ENCODE data around the gene DEFB127. TPM values are rescaled to one million over a fixed set of nuclear protein-coding genes. Genes with fewer than 3 reads are reported as not detected.
"Not testable (repeated sequence)": the region's sequence is repeated elsewhere in the genome, so short reads cannot be mapped to it uniquely, and the experiment has no call there.

Gene DEFB127, protein sequence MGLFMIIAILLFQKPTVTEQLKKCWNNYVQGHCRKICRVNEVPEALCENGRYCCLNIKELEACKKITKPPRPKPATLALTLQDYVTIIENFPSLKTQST
- not detected for polyA plus RNA-seq (ENCODE audit: low read depth in 6 of 6)

DNA sequence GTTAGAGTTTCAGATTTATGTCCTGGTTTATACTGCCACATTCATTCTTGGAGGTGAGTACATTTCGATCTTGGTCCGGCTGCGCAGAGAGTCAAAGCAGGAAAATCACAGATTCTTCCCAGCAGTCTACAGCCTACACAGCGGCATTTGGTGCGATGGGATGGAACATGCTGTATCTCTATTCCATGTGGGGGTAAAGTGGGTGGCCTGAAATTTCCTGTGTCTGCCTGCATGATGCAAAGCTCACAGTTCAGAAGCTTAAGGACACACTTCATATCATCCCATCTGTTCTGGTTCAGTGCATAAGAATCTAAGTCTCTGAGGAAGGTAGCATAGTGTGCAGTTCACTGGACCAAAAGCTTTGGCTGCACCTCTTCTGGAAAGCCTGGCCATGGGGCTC, at the start of gene DEFB127:
DEFB127 (plus strand) TSS at position 301 of the 400 bp plus-strand sequence; CDS start at position 392, 91 bp downstream.
- no peaks in the 10 kb centered on the region for H3K36me3 Mint-ChIP-seq
- H3K9me3 Mint-ChIP-seq, result peaks cover 0 to 3% (median 0%) of the 10 kb centered on the region in 7 donors
- peaks cover 32 to 39% (median 35%) of the 10 kb centered on the region in 3 donors for H3K27me3 Mint-ChIP-seq
- DNase-seq, result no peak
- no peak within 1 kb of the TSS for H3K27ac Mint-ChIP-seq
- no peak within 1 kb of the TSS for H3K4me3 Mint-ChIP-seq
- no peak for ATAC-seq (ENCODE audit: low read depth in 2 of 2)
- no peaks in the 10 kb centered on the region for H3K4me1 Mint-ChIP-seq

DNA sequence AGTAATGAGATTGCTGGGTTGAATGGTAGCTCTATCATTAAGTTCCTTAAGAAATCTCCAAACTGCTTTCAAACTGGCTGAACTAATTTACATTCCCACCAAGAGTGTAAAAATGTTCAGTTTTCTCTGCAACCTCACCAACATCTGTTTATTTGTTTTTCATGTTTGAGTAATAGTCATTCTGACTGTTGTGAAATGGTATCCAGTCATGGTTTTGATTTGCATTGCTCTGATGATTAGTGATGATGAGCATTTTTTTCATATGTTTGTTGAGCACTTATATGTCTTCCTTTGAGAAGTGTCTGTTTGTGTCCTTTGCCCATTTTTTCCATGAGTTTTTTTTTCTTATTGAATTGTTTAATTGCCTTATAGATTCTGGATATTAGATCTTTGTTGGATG, 44.9 kb upstream of the DEFB127 start:
- H3K4me3 Mint-ChIP-seq, result no peak overlapping the region
- peaks cover 0 to 14% (median 7%) of the 10 kb centered on the region in 7 donors for H3K9me3 Mint-ChIP-seq
- no peaks in the 10 kb centered on the region for H3K4me1 Mint-ChIP-seq
- peaks cover 0 to 14% of the 10 kb centered on the region in 2 donors for H3K36me3 Mint-ChIP-seq
- no peak overlapping the region for H3K27ac Mint-ChIP-seq
- H3K27me3 Mint-ChIP-seq, result peaks cover 11 to 39% (median 37%) of the 10 kb centered on the region in 3 donors
- no peak for DNase-seq
- ATAC-seq (ENCODE audit: low read depth in 2 of 2), result no peak

DNA sequence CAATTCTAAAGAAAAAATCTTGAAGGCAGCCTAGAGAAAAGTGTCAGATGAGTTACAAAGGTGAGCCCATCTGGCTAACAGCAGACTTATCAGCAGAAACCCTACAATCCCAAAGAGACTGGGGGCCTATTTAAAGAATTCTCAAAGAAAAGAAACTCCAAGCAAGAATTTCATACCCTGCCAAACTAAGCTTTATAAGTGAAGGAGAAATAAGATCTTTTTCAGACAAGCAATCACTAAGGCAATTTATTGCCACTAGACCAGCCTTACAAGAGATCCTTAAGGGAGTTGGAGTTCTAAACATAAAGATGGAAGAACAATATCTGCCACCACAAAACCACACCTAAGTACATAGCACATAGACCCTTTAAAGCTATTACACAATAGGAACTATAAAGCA, 39.7 kb upstream of the DEFB127 start:
- H3K27me3 Mint-ChIP-seq, result peaks cover 31 to 64% (median 63%) of the 10 kb centered on the region in 3 donors
- peaks cover 0 to 33% (median 14%) of the 10 kb centered on the region in 7 donors for H3K9me3 Mint-ChIP-seq
- no peaks in the 10 kb centered on the region for H3K4me1 Mint-ChIP-seq
- DNase-seq, result no peak
- no peak overlapping the region for H3K27ac Mint-ChIP-seq
- no peak for ATAC-seq (ENCODE audit: low read depth in 2 of 2)
- H3K36me3 Mint-ChIP-seq, result peaks cover 0 to 14% of the 10 kb centered on the region in 2 donors
- no peak overlapping the region for H3K4me3 Mint-ChIP-seq

DNA sequence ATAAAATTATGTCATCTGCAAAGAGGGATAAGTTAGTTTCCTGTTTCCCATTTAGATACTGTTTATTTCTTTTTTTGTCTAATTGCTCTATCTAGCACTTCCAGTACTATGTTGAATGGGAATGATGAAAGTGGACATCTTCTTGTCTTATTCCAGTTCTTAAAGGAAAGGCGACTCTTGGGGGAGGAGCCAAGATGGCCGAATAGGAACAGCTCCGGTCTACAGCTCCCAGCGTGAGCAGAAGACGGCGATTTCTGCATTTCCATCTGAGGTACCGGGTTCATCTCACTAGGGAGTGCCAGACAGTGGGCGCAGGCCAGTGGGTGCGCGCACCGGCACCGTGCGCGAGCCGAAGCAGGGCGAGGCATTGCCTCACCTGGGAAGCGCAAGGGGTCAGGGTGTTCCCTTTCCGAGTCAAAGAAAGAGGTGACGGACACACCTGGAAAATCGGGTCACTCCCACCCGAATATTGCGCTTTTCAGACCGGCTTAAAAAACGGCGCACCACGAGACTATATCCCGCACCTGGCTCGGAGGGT, 27.4 kb upstream of the DEFB127 start:
- not testable (repeated sequence) for H3K9me3 Mint-ChIP-seq; H3K36me3 Mint-ChIP-seq; DNase-seq; ATAC-seq (ENCODE audit: low read depth in 2 of 2); H3K4me1 Mint-ChIP-seq; H3K4me3 Mint-ChIP-seq; H3K27ac Mint-ChIP-seq
- H3K27me3 Mint-ChIP-seq, result peaks cover 14 to 36% (median 21%) of the 10 kb centered on the region in 3 donors

DNA sequence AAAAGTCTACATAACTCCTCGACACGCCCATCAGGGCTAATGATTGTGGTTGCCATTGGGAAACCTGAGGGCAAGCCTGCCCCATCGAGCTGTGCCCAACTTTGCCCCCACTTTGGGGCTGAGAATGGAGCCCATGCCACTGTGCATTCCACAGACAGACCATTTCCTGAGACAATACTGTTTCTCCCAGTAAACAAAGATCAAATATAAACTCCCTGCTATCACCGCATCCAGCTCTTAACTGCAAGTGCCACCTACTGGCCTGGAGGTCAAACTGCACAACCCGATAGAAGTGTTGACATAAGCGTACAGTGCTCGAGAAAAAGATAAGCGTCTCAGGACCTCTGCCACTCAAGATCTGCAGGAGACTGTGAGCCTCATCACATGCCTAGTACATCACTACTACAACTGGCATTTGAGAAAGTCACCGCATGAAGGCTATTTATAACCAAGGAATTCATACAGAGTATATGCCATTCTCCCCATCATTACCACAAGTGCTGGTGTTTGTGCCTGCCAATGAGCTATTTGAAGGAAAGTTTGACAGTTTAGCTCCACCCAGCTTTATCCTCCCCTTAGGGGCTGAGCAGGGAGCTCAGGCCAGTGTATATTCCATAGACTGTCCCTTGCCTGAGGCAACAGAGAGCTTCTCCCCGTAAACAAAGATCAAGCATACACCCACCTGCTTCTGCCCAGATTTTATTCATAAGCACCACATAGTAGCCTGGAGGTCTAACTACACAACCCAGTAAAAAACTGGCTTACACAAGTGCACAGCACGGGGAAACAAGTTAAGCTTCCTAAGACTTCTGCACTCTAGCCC, 19.4 kb upstream of the DEFB127 start:
- Mint-ChIP-seq H3K36me3 (no peaks in the 10 kb centered on the region), H3K9me3 (peaks cover 1 to 29% (median 10%) of the 10 kb centered on the region in 7 donors), H3K4me3 (no peak overlapping the region), H3K27ac (no peak overlapping the region), H3K27me3 (peaks cover 18 to 34% (median 34%) of the 10 kb centered on the region in 3 donors), H3K4me1 (no peaks in the 10 kb centered on the region)
- no peak for ATAC-seq (ENCODE audit: low read depth in 2 of 2)
- no peak for DNase-seq

DNA sequence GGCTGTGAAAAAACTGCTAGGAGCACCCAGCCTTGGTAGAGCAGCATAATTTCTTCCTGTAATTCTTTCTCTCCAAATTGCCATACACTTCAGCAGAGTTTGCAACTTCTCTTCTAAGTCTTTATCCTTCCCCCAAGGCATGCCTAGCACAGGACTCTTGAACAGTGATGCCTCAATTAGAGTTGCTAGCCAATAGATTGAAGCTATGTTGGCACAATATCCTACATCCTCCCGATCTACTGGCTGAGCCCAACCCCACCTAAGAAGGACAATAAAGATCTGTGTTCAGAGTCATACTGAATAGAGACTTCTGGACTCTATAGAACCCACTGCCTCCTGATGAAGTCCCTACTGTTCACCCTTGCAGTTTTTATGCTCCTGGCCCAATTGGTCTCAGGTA, 15.0 kb upstream of the DEFB127 start, which contains the start of gene DEFB126:
DEFB126 (plus strand) TSS at position 301 of the 400 bp plus-strand sequence; CDS start at position 340, 39 bp downstream.
- no peaks in the 10 kb centered on the region for H3K4me1 Mint-ChIP-seq
- no peak within 1 kb of the TSS for H3K4me3 Mint-ChIP-seq
- peaks cover 35 to 53% (median 41%) of the 10 kb centered on the region in 3 donors for H3K27me3 Mint-ChIP-seq
- ATAC-seq (ENCODE audit: low read depth in 2 of 2) (no peak), DNase-seq (no peak)
- no peak within 1 kb of the TSS for H3K27ac Mint-ChIP-seq
- H3K36me3 Mint-ChIP-seq, result no peaks in the 10 kb centered on the region
- H3K9me3 Mint-ChIP-seq, result peaks cover 0 to 19% (median 5%) of the 10 kb centered on the region in 7 donors

DNA sequence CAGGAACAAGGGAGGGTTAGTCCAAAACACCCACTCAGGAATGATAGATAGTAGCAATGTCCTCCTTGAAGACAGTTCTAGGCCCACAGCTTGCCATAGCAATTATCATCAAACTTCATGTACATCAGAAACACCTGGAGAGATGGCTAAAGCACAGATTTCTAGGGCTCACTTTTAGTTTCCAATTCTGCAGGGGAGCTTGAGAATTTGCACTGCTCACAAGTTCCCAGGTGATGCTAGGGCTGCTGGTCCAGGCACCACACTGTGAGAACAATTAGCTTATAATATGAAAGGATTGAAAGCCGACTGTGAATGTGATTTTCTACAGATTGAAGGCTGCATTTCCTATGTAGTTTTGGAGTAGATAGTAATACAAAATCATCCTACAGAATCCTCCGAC, 11.4 kb upstream of the DEFB127 start:
- H3K27me3 Mint-ChIP-seq, result peaks cover 37 to 49% (median 38%) of the 10 kb centered on the region in 3 donors
- H3K36me3 Mint-ChIP-seq, result no peaks in the 10 kb centered on the region

DNA sequence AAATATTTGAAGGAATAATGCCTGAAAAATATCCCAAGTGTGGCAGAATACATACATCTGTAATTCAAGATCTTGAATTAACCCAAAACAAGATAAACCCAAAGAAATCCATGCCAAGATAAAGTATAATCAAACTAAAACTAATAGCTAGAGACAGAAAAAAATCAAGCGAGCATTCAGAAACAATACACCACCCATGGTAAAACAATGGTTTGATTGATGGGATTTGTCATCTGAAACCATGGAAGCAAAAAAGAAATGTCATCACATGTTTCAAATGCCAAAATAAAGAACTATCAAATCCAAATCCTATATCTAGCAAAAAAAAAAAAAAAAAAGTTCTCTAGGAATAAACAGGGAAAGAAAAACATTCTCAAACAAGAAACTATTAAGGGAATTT, 5.1 kb upstream of the DEFB127 start:
- peak overlapping the region in 1 of 6 donors; percentile 23 for H3K27ac Mint-ChIP-seq
- H3K36me3 Mint-ChIP-seq, result no peaks in the 10 kb centered on the region
- H3K9me3 Mint-ChIP-seq, result no peaks in the 10 kb centered on the region
- no peaks in the 10 kb centered on the region for H3K4me1 Mint-ChIP-seq
- no peak overlapping the region for H3K4me3 Mint-ChIP-seq
- H3K27me3 Mint-ChIP-seq, result peaks cover 39 to 45% (median 39%) of the 10 kb centered on the region in 3 donors
- DNase-seq, result no peak
- no peak for ATAC-seq (ENCODE audit: low read depth in 2 of 2)

More for the DNA sequence above, 11.4 kb upstream of the DEFB127 start:
- H3K4me3 Mint-ChIP-seq, result no peak overlapping the region
- H3K4me1 Mint-ChIP-seq, result no peaks in the 10 kb centered on the region
- DNase-seq (no peak), ATAC-seq (ENCODE audit: low read depth in 2 of 2) (no peak)
- no peak overlapping the region for H3K27ac Mint-ChIP-seq
- no peaks in the 10 kb centered on the region for H3K9me3 Mint-ChIP-seq

DNA sequence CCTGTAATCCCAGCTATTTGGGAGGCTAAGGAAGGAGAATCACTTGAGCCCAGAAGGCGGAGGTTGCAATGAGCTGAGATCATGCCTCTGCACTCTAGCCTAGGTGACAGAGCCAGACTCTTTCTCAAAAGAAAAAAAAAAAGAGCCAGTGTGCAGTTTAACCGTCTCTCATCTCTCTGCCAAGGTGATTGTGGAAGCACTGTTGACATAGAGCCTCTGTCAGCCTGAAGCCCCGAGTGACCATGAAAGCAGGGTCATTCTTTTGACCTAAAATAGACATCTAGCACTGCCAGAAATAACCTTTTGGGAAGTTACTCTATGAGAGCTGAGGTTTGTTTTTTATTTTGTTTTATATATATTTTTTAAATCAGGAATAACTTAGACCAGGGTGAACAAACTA, 7.4 kb downstream of the DEFB127 start:
- peaks cover 10 to 35% (median 17%) of the 10 kb centered on the region in 3 donors for H3K27me3 Mint-ChIP-seq
- ATAC-seq (ENCODE audit: low read depth in 2 of 2) (no peak), DNase-seq (no peak)
- H3K4me3 Mint-ChIP-seq, result no peak overlapping the region
- H3K4me1 Mint-ChIP-seq, result no peaks in the 10 kb centered on the region
- no peak overlapping the region for H3K27ac Mint-ChIP-seq
- H3K36me3 Mint-ChIP-seq, result no peaks in the 10 kb centered on the region
- peaks cover 0 to 3% (median 0%) of the 10 kb centered on the region in 7 donors for H3K9me3 Mint-ChIP-seq

DNA sequence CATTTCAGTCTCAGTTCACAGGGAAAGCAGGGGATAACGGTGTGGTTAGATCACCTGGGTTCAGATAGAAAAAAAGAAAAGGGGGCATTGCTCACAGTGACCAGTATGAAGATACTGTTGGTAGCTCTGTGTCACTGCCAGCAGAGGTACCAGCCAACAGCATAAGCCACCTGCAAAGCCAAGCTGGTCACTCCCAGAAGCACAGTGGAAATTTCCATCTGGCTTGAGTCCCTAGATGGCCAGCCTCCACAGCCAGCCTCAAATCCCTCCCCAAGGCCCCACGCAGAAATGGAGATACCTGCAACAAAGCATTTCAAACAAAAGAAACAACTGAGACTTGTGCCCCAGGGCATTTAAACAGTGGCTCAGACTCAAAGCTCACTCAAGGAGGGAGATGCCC, 11.6 kb downstream of the DEFB127 start:
- Mint-ChIP-seq H3K4me1 (no peaks in the 10 kb centered on the region), H3K36me3 (no peaks in the 10 kb centered on the region), H3K27ac (no peak overlapping the region), H3K4me3 (no peak overlapping the region), H3K9me3 (no peaks in the 10 kb centered on the region), H3K27me3 (peaks cover 8 to 35% (median 8%) of the 10 kb centered on the region in 3 donors)
- DNase-seq (no peak), ATAC-seq (ENCODE audit: low read depth in 2 of 2) (no peak)

DNA sequence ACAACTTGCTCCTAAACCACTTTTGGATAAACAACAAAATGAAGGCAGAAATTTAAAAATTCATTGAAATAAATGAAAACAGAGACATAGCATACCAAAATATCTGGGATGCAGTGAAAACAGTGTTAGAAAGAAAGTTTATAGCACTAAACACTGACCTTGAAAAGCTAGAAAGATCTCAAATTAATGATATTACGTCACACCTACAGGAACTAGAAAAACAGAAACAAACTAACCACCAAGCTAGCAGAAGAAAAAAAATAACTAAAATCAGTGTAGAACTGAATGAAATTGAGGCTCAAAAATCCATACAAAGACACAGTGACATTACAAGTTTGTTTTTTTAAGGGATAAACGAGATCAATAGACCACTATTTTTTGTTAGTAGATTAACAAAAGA, 27.0 kb downstream of the DEFB127 start:
- H3K4me1 Mint-ChIP-seq, result no peaks in the 10 kb centered on the region
- H3K36me3 Mint-ChIP-seq, result peaks cover 0 to 6% of the 10 kb centered on the region in 2 donors
- peaks cover 46 to 69% (median 57%) of the 10 kb centered on the region in 3 donors for H3K27me3 Mint-ChIP-seq
- no peak overlapping the region for H3K27ac Mint-ChIP-seq
- DNase-seq (no peak), ATAC-seq (ENCODE audit: low read depth in 2 of 2) (no peak)
- H3K4me3 Mint-ChIP-seq, result no peak overlapping the region
- H3K9me3 Mint-ChIP-seq, result peaks cover 6 to 33% (median 12%) of the 10 kb centered on the region in 7 donors

DNA sequence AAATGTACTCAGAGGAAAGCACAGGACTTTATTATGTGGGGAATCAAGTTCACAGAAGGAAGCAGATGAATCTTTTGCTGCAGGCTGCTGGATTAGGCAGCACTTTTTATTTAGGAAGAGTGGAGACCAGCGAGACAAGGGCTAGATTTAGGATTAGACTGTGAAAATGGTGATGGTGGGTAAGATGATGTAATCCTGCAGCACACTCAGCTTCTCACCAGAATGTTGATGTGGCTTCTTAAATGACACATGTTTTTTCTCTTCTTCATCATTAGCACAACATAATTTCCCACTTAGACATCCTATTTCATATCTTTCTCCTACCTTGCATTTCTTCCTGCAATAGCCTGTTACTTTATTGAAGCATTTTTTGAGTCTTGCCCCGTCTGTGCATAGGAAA, 30.5 kb downstream of the DEFB127 start:
- peaks cover 0 to 6% of the 10 kb centered on the region in 2 donors for H3K36me3 Mint-ChIP-seq
- peaks cover 9 to 50% (median 15%) of the 10 kb centered on the region in 7 donors for H3K9me3 Mint-ChIP-seq
- H3K27ac Mint-ChIP-seq, result no peak overlapping the region
- H3K4me1 Mint-ChIP-seq, result no peaks in the 10 kb centered on the region
- DNase-seq, result no peak
- ATAC-seq (ENCODE audit: low read depth in 2 of 2), result no peak
- H3K4me3 Mint-ChIP-seq, result no peak overlapping the region
- H3K27me3 Mint-ChIP-seq, result peaks cover 29 to 77% (median 63%) of the 10 kb centered on the region in 3 donors

DNA sequence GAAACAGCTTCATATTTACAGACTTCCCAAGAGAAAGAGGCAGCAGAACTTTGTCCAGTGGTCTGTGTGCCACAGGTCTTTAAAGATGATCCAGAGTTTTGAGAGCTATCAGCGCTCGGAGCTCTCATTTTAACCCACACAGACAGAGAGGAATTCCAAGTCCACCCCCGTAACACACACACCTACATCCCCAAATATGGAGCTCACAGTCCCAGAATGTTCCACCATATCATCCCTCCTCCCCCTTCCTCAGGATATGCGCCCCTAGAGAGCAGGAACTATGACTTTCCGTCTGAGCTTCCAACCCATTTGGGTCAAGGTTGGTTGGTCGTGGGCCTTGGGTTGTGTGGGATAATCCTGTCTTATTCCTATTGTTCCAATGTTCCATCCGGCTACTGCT, 32.4 kb downstream of the DEFB127 start, which contains the start of gene DEFB128:
DEFB128 (minus strand) TSS at position 101 of the 400 bp plus-strand sequence; CDS start at position 13, 88 bp downstream.
- H3K4me3 Mint-ChIP-seq, result no peak within 1 kb of the TSS
- H3K36me3 Mint-ChIP-seq, result peaks cover 0 to 5% of the 10 kb centered on the region in 2 donors
- H3K4me1 Mint-ChIP-seq, result no peaks in the 10 kb centered on the region
- DNase-seq, result no peak
- no peak within 1 kb of the TSS for H3K27ac Mint-ChIP-seq
- ATAC-seq (ENCODE audit: low read depth in 2 of 2), result no peak
- H3K9me3 Mint-ChIP-seq, result peaks cover 3 to 31% (median 8%) of the 10 kb centered on the region in 7 donors
- peaks cover 21 to 58% (median 46%) of the 10 kb centered on the region in 3 donors for H3K27me3 Mint-ChIP-seq

Data from naive B cell (primary cell).